HG02943 (cell line): Measurements from ENCODE around the gene CEMP1.

ENCODE experiments used
- ATAC-seq: cut with Tn5 transposase; IDR thresholded peaks from one replicate; pipeline ENCODE4 v1.9.1; 2021; ENCODE audit warnings: mild to moderate bottlenecking, low read depth, moderate library complexity; ENCODE audit not compliant: unreplicated experiment

CEMP1 gene

GRCh38 chr16:2520784-2521531, 10.2 kb downstream of the CEMP1 start:
- no peak for ATAC-seq

- no peak for ATAC-seq
Observed at GRCh38 chr16:2520097-2520783, 11.0 kb downstream of the CEMP1 start, which contains the start of gene AMDHD2. TSS of gene AMDHD2 (plus strand) at chr16:2520371. CDS start at chr16:2520459, 88 bp downstream.

DNA sequence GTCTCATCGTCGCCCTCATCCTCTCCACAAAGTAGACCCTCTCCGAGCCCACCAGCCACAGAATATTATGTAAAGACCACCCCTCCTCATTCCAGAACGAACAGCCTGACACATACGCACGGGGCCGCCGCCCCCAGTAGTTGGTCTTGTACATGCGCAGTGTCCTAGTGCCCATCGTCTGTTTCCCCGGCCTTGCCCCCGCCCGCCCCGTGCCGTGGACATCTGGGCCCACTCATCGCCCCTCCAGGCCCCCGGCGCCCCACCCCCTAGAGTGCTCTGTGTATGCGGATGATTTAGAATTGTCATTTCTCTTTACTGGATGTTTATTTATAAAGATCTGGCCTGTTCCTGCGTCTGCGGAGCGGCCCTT, 11.5 kb downstream of the CEMP1 start:
- no peak for ATAC-seq

GRCh38 chr16:2518823-2519710, 12.1 kb downstream of the CEMP1 start:
- ATAC-seq: no peak

DNA sequence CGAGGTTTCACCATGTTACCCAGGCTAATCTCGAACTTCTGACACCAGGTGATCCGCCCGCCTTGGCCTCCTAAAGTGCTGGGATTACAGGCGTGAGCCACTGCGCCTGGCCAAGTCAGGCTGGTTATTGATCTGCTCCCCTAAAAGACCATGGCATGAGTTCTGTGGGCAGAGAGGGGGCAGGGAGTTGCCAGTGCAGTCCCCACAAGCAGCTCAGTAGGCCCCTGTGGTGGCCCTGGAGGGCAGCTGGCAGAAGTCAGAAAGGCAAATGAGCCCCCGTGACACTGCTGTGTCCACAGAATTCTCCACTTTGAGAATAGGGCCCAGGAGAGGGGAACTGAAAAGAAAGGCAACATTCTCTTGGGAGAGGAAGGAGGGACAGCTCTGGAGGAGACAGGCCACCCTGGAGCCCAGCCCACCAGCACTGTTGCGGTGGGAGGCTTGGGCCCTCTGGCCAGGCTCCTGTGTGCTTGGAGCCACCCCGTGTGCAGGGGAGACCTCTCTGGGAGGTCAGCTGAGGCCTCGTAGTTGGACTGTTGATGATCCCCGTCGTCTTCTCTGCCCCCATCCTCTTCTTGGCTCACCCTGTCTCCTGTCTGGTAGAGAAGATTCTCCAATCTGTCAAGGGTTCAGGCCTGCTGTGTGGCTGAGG, 13.1 kb downstream of the CEMP1 start:
- no peak for ATAC-seq

GRCh38 chr16:2516391-2517240, 14.6 kb downstream of the CEMP1 start:
- no peak for ATAC-seq

GRCh38 chr16:2515180-2515851, 15.9 kb downstream of the CEMP1 start:
- no peak for ATAC-seq

DNA sequence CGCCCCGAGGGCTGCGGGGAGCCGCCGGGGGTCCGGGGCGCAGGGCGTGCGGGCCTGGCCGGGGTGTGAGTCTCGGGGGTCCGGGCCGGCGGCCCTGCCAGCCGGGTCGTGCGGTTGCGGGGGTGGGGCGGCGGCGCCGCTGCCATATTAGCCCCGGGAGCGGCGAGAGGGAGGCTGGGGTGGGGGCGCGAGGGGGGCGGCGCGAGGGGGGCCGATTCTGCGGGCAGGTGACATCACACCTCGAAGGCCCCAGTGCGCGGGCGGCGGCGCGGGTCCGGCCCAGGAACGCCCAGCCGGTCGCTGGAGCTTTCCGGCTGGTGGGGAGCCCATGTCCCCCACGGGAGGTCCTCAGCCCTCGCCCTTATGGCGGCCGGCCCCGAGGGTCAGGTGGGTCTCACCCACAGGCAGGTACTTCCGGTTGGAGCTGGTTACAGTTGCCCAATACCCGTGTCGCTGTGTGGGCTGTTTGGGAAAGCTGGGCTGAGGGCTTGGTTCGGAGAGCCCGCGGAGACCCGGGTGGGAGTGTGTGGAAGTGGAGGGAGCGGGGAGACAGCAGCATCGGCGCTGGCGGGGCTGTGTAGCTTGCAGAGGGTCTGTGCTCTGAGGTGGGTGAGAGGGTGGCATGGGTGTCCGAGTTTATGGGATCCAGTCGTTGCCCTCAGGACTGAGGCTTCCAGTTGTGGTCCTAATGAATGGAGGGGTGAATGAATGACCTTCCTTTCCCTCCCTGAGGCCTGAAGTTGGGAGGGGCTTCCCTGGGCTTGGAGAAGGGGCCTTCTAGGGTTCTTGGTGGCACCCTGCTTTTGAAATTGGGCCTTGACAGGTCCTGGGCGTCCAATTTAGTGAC, 16.7 kb downstream of the CEMP1 start:
- ATAC-seq: no peak

DNA sequence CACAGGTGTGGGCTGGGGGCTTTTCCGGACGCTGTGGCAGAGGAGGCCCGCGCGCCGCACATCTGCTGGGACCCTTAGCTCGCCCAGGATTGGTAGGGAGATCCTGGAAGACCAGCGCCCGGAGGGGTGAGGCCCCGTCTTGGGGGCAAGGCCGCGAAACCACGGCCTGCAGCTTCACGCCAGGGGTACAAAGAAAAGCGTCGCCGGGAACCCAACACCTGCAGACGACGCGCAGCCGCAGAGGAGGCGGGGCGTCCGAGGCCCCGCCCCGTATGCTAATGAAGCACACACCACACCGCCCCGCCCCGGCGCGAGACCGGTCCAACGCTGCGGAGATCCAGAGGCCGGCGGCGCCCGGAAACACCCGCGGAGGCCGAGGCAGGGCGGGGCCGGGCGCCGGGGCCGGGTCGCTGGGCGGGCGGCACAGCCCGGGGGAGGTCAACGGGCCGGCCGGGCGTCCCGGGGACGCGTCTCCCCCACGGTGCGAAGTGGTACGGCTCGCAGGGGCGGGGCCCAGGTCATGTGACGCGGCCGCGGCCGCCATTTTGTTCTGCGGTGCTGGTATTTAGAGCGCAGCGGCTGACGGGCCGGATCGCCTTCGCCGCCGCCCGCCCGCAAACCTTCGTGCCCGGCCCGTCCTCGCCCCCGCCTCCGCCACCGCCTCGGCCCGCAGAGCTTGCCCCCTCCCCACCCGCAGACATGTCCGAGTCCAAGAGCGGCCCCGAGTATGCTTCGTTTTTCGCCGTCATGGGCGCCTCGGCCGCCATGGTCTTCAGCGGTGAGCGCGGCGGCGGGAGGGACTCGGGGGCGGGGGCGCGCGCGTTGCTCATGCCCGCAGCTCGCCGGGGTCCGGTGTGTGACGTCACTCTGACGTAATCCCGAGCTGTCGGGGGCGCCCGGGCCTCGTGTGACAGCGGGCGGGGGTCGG, 17.5 kb downstream of the CEMP1 start, which contains the start of gene ATP6V0C:
ATP6V0C (plus strand) TSS at position 548 of the 928 bp plus-strand sequence; CDS start at position 700, 152 bp downstream.
- peak; percentile 65 for ATAC-seq

GRCh38 chr16:2512735-2513404, 18.3 kb downstream of the CEMP1 start:
- ATAC-seq: peak; percentile 4

- ATAC-seq: no peak
Observed at GRCh38 chr16:2511996-2512734, 19.0 kb downstream of the CEMP1 start.

DNA sequence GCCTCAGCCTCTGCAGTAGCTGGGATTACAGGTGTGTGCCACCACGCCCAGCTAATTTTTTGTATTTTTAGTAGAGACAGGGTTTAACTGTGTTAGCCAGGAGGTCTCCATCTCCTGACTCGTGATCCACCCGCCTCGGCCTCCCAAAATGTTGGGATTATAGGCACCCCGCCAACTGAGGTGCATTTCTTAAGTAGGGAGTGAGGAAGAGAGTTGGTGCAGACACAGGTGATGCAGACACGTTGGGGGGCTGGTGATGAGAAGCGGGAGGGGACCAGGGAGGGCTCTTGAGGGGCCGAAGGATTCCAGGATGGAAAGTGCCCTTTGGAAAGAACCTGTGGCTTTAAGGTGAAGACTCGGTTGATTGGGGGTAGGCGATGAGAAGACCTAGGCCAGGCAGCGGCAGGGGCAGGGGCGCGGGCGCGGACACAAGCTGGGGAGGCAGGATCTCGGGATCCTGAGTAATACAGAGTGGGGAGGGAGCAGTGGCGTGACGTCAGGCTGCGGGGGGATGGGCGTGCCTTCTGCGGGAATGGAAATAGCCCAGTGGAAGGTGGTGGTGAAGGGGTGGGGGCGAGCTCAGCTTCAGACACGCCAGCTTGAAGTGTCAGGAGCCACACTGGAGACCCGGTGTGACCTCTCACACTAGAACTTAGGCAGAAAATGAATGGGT, 19.9 kb downstream of the CEMP1 start:
- no peak for ATAC-seq

- no peak for ATAC-seq
Observed at GRCh38 chr16:2508722-2509400, 22.3 kb downstream of the CEMP1 start.

GRCh38 chr16:2507665-2508064, 23.5 kb downstream of the CEMP1 start:
- no peak for ATAC-seq
